Keratinocyte (primary cell): ENCODE data around the gene CRIP3. TPM values are rescaled to one million over a fixed set of nuclear protein-coding genes. Genes with fewer than 3 reads are reported as not detected.

Experiments used
- DNase-seq: peaks from one replicate; pipeline ENCODE4 v3.0.0-alpha.2; 2011; ENCODE audit warnings: low read depth, missing footprints, low spot score
- FAIRE-seq: peaks from 2 replicates; lab custom pipeline; 2011; peaks lifted over from hg19 to GRCh38; lab: Jason Lieb, UNC
- H2AFZ ChIP-seq: 2 replicates; pipeline ENCODE4 v1.6.0; 2012; ENCODE audit warnings: low read length, control low read depth, inconsistent platforms; ENCODE audit not compliant: control insufficient read depth
- H3K27ac ChIP-seq: 2 replicates; pipeline ENCODE4 v1.5.1; 2011; ENCODE audit warnings: low read length; ENCODE audit not compliant: control insufficient read depth, insufficient read depth
- H3K27me3 ChIP-seq: 3 replicates; pipeline ENCODE4 v1.6.0; 2011; ENCODE audit warnings: low read length; ENCODE audit not compliant: control insufficient read depth, insufficient read depth; ENCODE audit errors: extremely low read depth
- H3K36me3 ChIP-seq, 2 experiments: 2 replicates in 1 of 2; 3 replicates in 1 of 2; pipeline ENCODE4 v1.5.1; 2011; ENCODE audit warnings: low read length in 2 of 2, mild to moderate bottlenecking in 1 of 2; ENCODE audit not compliant: control insufficient read depth in 2 of 2, insufficient read depth in 2 of 2; ENCODE audit errors: extremely low read depth in 1 of 2
- H3K4me1 ChIP-seq: 3 replicates; pipeline ENCODE4 v1.5.1; 2011; ENCODE audit warnings: low read length; ENCODE audit not compliant: control insufficient read depth, insufficient read depth; ENCODE audit errors: extremely low read depth
- H3K4me2 ChIP-seq: 3 replicates; pipeline ENCODE4 v1.6.0; 2011; ENCODE audit warnings: low read depth, low read length; ENCODE audit not compliant: control insufficient read depth, insufficient read depth; ENCODE audit errors: extremely low read depth
- H3K4me3 ChIP-seq, 3 experiments: fragments of 200-600 bp in 1 of 3; sonication (generic) in 1 of 3; 2 replicates in 2 of 3; 3 replicates in 1 of 3; pipeline ENCODE4 v1.5.1; 2011 to 2016; ENCODE audit warnings: low read length in 3 of 3, mild to moderate bottlenecking in 3 of 3, control low read depth in 2 of 3, inconsistent platforms in 1 of 3, low read depth in 1 of 3, mixed read lengths in 1 of 3, mixed run types in 1 of 3, moderate library complexity in 1 of 3; ENCODE audit not compliant: control insufficient read depth in 2 of 3, insufficient read depth in 2 of 3; ENCODE audit errors: extremely low read depth in 1 of 3
- H3K79me2 ChIP-seq: 2 replicates; pipeline ENCODE4 v1.6.0; 2012; ENCODE audit warnings: low read length; ENCODE audit not compliant: control insufficient read depth, insufficient read depth
- H3K9ac ChIP-seq: 3 replicates; pipeline ENCODE4 v1.6.0; 2011; ENCODE audit warnings: low read length; ENCODE audit not compliant: control insufficient read depth, insufficient read depth; ENCODE audit errors: extremely low read depth
- H3K9me1 ChIP-seq: 3 replicates; pipeline ENCODE4 v1.6.0; 2011; ENCODE audit warnings: low read length; ENCODE audit not compliant: control insufficient read depth, insufficient read depth; ENCODE audit errors: extremely low read depth
- H3K9me3 ChIP-seq: 2 replicates; pipeline ENCODE4 v1.5.1; 2012; ENCODE audit warnings: low read depth, low read length; ENCODE audit not compliant: control insufficient read depth
- H4K20me1 ChIP-seq: 3 replicates; pipeline ENCODE4 v1.6.0; 2011; ENCODE audit warnings: low read length; ENCODE audit not compliant: control insufficient read depth, insufficient read depth; ENCODE audit errors: extremely low read depth
- EZH2 ChIP-seq: IDR thresholded peaks from one replicate; pipeline ENCODE4 v1.6.1; 2012; ENCODE audit warnings: inconsistent platforms, mild to moderate bottlenecking, low read length, moderate library complexity
- dilution Hi-C: fragments of 300-500 bp; cut with MboI; formaldehyde crosslinking; loops from one replicate; pipeline ENCODE4 v1.7.0; 2020; ENCODE audit warnings: low sequenced_read_pairs; ENCODE audit not compliant: extremely low pct_ligation_motif_present
- polyA plus RNA-seq, 5 experiments: library from polyadenylated mRNA; depleted of rRNA in 3 of 5; stranded (reverse) in 3 of 5; stranded (forward) in 1 of 5; unstranded in 1 of 5; fragments of >200 nt; gene quantifications; 1 replicate in 1 of 5; 2 replicates in 3 of 5; 3 replicates in 1 of 5; pipeline versions ENCODE4 v1.2.1 to v1.2.3, GENCODE V29; 2011 to 2012; ENCODE audit warnings: missing spikeins in 2 of 5, low read depth in 1 of 5, low replicate concordance in 1 of 5
- TF ChIP-seq, protein P1 (sequence below), 3 experiments: IDR thresholded peaks in 1 of 3; conservative IDR thresholded peaks in 1 of 3; optimal IDR thresholded peaks in 1 of 3; 2 replicates in 2 of 3; 3 replicates in 1 of 3; pipeline versions ENCODE3 to v1.5.1; 2011; ENCODE audit warnings: low read length in 3 of 3, mild to moderate bottlenecking in 3 of 3, moderate library complexity in 2 of 3, control low read depth in 1 of 3, inconsistent platforms in 1 of 3; ENCODE audit not compliant: insufficient read depth in 2 of 3; ENCODE audit errors: extremely low read depth in 1 of 3

Gene CRIP3
- polyA plus RNA-seq, 1 donor (not counting 4 experiments of a cell fraction or from before 2014, with no cell fraction given): 0.26 TPM

GRCh38 chr6:43286456-43286979, 22.1 kb downstream of the CRIP3 start:
- H3K36me3 ChIP-seq: no peaks in the 10 kb centered on the region
- no peak for FAIRE-seq

DNA sequence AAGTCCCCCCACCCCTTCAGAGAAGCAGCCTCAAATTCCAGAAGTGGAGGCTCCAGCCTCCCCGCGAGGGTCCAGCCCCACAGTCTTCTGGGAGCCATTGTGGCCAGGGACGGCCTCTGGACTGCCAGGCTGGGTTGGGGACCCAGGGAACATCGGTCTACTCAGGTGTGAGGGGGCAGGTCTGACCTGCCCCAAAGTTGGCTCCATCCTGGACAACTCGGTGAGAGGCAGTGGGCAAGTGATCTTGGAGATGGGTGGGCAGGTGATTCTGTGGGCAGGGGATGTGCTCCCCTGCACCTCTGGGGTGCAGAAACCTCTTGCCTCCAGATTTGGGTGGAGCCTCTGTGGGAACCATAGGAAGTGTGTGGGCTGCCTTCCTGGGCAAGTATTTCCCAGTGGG, 22.8 kb downstream of the CRIP3 start:
- Histone ChIP-seq H3K4me1 (peaks cover 4% of the 10 kb centered on the region), H2AFZ (no peak overlapping the region), H4K20me1 (no peaks in the 10 kb centered on the region), H3K4me2 (no peak overlapping the region), H3K79me2 (no peaks in the 10 kb centered on the region), H3K27me3 (peaks cover 40% of the 10 kb centered on the region), H3K36me3 (no peaks in the 10 kb centered on the region), H3K9ac (no peak overlapping the region), H3K9me1 (no peaks in the 10 kb centered on the region), H3K9me3 (no peaks in the 10 kb centered on the region), H3K27ac (no peak overlapping the region), H3K4me3 (no peak overlapping the region)
- TF ChIP-seq EZH2: peak; percentile 21
- TF ChIP-seq, protein P1, sequence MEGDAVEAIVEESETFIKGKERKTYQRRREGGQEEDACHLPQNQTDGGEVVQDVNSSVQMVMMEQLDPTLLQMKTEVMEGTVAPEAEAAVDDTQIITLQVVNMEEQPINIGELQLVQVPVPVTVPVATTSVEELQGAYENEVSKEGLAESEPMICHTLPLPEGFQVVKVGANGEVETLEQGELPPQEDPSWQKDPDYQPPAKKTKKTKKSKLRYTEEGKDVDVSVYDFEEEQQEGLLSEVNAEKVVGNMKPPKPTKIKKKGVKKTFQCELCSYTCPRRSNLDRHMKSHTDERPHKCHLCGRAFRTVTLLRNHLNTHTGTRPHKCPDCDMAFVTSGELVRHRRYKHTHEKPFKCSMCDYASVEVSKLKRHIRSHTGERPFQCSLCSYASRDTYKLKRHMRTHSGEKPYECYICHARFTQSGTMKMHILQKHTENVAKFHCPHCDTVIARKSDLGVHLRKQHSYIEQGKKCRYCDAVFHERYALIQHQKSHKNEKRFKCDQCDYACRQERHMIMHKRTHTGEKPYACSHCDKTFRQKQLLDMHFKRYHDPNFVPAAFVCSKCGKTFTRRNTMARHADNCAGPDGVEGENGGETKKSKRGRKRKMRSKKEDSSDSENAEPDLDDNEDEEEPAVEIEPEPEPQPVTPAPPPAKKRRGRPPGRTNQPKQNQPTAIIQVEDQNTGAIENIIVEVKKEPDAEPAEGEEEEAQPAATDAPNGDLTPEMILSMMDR (optimal IDR thresholded peaks at IDR 0.05 in 1 of 3, IDR thresholded peaks at IDR 0.05 in 1 of 3, conservative IDR thresholded peaks at IDR 0.05 in 1 of 3; ENCODE audit: extremely low read depth in 1 of 3, insufficient read depth in 2 of 3, low read length in 3 of 3): no peak
- dilution Hi-C loops: no loop called here
- no peak for FAIRE-seq
- DNase-seq: no peak

More at GRCh38 chr6:43286456-43286979, 22.1 kb downstream of the CRIP3 start:
- dilution Hi-C loops: no loop called here
- H3K79me2 ChIP-seq: no peaks in the 10 kb centered on the region
- H3K4me2 ChIP-seq: no peak overlapping the region
- no peak overlapping the region for H3K9ac ChIP-seq
- no peak for TF ChIP-seq EZH2
- TF ChIP-seq, protein P1 (optimal IDR thresholded peaks at IDR 0.05 in 1 of 3, IDR thresholded peaks at IDR 0.05 in 1 of 3, conservative IDR thresholded peaks at IDR 0.05 in 1 of 3; ENCODE audit: extremely low read depth in 1 of 3, insufficient read depth in 2 of 3, low read length in 3 of 3): no peak
- H3K9me3 ChIP-seq: no peaks in the 10 kb centered on the region
- H3K27me3 ChIP-seq: peaks cover 40% of the 10 kb centered on the region
- H3K27ac ChIP-seq: no peak overlapping the region
- no peak overlapping the region for H2AFZ ChIP-seq
- H3K4me3 ChIP-seq: no peak overlapping the region
- DNase-seq: no peak
- H4K20me1 ChIP-seq: no peaks in the 10 kb centered on the region
- H3K4me1 ChIP-seq: peaks cover 4% of the 10 kb centered on the region
- H3K9me1 ChIP-seq: no peaks in the 10 kb centered on the region
